GM18907 (cell line): Measurements from ENCODE around the gene SPZ1.
"Not testable (repeated sequence)": the region's sequence is repeated elsewhere in the genome, so short reads cannot be mapped to it uniquely, and the experiment has no call there.

Experiments used
- ATAC-seq: cut with Tn5 transposase; IDR thresholded peaks from one replicate; pipeline ENCODE4 v1.9.1; 2021; ENCODE audit warnings: mild to moderate bottlenecking, moderate library complexity; ENCODE audit not compliant: unreplicated experiment

SPZ1 gene

DNA sequence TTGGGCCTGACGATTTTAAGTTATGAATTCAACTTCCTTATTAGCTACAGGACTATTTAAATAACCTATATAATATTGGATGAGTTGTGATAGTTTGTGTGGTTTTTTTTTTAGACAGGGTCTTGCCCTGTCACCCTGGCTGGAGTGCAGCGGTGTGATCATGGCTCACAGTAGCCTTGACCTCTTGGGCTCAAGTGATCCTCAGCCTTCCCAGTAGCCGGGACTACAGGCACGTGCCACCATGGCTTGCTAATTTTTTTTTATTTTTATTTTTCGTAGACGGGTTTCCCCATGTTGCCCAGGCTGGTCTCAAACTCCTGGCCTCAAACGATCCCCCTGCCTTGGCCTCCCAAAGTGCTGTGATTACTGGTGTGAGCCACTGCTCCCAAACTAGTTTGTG lies 17.6 kb downstream of the SPZ1 start:
- ATAC-seq, result no peak

DNA sequence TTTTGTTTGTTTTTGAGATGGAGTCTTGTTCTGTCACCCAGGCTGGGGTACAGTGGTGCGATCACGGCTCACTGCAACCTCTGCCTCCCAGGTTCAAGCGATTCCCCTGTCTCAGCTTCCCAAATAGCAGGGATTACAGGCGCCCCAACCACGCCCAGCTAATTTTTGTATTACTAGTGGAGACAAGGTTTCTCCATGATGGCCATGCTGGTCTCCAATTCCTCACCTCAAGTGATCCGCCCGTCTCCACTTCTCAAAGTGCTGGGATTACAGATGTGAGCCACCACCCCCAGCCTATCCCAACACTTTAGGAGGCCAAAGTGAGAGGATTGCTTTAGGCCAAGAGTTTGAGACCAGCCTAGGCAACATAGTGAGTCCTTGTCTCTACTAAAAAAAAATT lies 19.3 kb downstream of the SPZ1 start:
- no peak for ATAC-seq

DNA sequence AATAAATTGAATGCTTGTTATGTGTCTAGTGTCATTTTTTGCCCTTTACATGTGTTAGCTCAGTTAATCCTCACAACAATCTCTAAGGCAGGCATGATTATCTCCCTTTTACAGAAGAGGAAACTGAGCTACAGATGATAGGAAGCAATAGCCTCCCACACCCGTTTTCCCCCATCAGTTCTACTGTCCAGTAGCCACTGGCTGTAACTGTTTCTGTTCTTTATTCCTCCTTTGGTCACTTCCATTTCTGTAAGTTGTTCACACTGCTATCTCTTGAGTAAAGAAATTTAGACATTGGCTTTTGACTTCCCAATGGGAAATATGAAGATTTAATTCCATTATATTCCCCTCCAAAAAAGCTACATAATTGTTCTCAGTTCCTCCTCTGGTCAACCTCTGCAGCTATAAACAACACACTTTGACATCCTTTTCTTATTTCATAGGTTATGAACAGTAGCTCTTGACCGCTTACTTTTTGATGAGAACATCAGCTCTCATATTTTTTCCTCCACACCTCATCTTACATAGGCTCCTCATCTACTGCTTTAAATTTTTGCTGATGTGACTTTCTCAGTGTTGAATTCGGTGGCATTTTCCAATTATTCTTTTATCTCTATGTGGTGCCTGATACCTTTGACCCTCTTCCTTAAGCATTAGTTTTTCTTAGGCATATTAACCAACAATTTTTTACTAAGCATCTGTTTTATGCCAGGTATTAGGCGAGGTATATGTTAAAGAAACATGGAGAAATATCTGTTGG lies 21.4 kb downstream of the SPZ1 start:
- no peak for ATAC-seq

DNA sequence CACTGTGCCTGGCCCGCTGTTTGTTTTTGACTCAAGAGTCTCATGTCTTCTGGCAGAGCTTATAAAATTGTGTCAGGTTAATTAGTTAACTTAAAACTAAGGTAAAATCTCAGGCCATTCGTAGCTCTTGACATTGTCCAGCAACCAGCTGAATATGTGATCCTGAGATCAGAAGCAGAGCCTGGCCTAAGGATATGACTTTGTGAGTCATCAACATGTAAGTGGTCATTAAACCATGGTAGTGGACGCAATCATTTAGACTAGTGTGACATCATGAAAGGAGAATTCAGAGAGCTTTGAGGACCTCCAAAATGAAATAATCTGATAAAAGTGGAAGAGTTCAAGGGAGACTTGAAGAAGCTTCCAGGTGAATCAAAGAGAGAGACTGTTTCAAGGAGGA lies 23.3 kb downstream of the SPZ1 start:
- no peak for ATAC-seq

DNA sequence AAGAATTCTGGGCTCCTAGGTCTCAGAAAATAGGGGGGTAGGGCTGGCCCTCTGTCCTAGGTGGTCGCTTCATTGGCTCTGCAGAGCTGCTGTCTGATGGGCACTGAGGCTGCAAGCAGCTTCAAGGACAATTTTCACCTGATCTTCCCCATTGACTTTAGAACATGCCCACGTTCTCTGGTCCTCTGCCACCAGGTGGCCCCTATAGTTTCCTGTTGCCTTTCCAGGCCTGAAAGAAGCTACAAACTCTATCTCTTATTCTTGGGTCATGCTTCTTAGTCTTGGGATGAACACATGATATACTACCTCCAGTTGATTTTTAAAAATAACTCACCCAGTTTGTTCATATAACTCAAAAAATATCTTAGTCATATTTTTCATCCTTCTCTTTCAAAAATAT lies 26.3 kb downstream of the SPZ1 start:
- ATAC-seq, result no peak

DNA sequence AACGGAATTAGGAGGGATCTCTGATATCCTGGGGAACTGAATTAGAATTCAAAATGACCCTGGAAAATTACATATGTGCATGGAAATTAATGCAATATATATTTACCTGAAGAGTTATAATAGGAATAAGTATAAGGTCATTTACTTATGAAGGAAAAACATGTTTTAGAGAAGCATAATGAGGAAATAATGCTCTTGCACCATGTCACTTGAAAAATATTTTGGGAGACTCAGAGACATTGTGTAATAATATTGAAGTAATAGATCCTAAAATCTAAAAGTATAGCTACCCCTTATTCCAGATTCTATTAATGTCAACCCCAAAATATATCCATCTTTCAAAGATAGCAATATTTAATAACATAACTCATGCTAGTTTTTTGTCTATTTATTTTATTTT lies 28.4 kb downstream of the SPZ1 start:
- no peak for ATAC-seq

DNA sequence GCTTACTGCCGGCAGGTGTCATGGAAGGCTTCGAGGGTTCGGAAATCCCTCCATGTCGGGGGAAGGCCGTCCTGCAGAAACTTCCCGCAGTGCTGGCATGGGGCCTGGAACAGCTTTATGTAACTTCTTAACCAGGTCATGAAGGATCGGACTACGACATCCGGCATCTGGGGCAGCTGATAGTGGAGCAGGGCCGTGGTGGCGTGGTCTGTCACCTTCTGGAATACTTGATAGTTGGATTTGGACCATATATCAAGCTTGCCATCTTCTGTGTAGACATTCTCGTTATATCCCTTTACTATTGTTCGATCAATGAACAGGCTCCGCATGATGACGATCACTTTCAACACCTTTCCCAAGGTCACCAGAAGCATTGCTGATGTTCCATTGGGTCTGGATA lies 31.2 kb downstream of the SPZ1 start:
- ATAC-seq, result not testable (repeated sequence)

DNA sequence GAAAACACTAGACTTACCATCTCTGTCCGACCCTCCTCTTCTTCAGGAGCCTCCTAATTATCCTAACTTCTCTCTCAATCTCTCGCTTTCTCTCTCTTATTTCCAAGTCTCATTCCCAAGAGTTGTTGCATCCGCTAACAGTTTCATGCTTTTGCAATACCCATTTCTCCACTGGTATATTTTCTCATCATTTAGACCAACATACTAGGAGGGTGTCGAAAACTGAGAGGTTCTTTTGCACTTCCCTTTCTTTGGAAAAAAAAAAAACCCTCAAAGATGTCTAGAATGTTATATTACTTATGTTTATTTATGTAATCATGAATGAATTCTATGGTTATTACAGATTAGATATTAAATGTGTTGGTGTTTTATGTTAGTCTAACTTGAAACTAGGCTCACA lies 35.9 kb downstream of the SPZ1 start:
- no peak for ATAC-seq

DNA sequence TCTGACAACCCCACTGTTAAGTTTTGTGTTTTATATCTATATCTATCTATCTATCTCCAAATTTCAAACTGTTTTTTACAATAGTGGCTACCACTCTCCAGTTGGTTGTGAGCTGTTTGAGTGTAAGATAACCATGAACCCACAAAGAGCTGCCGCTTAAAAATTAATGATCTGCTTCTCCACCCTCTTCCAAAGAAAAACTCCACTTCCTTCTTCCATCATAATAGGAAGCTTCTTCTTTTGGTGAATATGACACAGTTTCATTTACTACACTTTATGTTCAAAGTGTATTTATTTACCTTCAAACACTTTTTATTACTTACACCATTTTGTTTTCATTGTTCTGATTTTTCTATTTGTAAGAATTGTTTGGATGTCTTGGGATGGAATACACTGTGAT lies 37.9 kb downstream of the SPZ1 start:
- no peak for ATAC-seq

DNA sequence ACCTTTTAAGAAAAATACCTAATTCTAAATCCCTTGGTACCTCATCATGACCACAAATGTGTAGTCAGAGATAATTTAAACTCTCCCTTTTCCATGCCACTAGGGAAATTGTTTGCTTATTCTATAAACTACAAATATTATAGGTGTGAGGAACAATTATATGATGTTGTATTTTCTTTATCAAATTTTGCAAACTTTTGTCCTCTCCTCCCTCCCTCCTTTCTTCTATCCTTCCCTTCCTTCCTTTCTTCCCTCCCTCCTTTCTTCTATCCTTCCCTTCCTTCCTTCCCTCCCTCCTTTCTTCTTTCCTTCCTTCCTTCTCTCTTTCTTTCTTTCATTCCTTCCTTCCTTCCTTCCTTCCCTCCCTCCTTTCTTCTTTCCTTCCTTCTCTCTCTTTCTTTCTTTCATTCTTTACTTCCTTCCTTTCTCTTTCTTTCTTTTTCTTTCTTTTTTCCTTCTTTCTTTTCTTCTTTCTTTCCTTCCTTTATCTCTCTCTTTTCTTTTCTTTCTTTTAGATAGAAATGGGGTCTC lies 41.2 kb downstream of the SPZ1 start:
- ATAC-seq, result no peak

DNA sequence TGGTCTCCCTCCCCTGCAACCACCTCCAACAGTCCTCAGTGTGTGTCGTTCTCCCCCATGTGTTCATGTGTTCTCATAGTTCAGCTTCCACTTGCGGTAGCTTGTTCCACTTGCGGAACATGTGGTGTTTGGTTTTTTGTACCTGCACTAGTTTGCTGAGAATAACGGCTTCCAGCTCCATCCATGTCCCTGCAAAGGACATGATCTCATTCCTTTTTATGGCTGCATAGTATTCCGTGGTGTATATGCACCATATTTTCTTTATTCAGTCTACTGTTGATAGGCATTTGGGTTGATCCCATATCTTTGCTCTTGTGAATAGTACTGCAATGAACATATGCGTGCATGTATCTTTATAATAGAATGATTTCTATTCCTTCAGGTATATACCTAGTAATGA lies 45.1 kb downstream of the SPZ1 start:
- no peak for ATAC-seq

DNA sequence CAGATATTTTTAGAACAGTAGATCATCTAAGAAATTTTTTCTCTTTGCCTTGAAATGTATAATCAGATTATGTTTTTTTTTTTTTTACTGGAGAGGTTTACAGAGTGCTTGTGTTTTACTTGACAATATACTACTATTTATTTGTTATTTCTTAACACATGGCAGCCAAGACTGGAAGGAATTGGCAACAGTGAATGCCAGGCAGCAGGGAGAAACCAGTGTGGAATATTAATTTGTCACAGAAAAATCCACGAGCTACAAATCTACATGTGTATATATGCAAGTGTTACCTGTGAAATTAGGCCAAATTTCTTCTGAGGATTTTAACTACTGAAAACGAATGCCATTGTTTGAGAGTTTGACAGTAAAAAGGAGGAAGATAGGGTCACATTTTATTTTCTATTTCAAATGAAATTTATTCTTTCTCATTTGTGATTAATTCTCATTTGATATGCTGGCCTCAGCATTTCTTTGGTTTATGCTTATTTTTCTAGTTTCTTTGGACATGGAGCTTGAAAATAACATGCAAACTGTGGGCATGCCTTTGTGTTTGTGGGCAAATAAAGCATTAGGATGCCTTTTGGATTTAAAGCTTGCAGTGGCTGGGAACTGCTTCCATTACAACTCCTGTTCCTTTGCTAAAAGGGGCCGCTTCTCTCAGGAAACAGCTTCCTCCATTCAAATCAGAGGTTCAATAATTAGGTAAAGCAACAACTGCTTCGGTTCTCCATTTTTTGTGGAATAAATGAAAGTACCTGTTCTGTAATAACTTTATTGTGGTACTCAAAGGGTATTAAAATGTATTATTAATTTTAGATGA lies 49.1 kb downstream of the SPZ1 start:
- ATAC-seq, result no peak

DNA sequence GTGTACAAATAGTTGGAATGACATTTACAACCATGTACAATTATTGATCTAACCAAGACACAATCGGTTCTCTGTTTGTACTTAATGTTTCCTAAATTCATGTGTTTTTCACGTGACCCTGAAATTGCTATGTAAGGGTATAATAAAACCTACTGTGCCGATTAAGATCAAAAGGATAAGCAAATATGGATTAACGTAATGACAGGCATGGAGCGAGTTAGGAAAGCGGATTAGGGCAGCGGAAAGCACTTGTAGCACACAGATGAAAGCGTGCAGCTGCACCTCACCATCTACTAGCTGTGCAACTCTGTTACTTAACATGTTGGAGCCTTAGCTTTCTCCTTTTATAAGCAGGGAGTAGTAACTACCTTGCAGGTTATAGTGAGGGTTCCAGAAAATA lies 49.7 kb downstream of the SPZ1 start:
- ATAC-seq, result no peak

DNA sequence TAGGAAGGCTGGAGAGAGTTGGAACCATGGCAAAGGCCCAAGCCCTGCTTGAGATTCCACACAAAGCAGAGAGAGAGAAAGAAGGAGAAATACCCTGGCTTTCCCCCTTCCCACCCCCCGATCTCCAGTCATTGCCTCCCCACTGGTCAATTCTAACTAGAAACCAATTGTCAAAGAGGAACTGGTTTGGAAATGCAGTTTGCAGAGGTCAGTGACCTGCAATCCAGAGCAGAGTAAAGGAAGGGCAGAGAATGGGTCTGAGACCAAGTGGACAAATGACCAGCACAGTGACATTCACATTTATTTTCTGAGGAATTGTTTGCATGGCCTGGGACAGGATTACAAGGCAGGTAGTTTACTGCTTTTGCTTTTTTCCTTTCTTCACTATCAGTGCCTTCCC lies 50.6 kb downstream of the SPZ1 start:
- no peak for ATAC-seq
